ENCODE results near the gene CERK. TPM values are rescaled to one million over a fixed set of nuclear protein-coding genes. Genes with fewer than 3 reads are reported as not detected.

The CERK gene
- total RNA-seq, 4 donors from 2014 or later: 17.8 to 69.1 (median 36.1) TPM

- no peak for TF ChIP-seq CTCF (IDR thresholded peaks at IDR 0.05; ENCODE audit: low read depth)
Measured at GRCh38 chr22:46726066-46726985, 11.7 kb downstream of the CERK start.

GRCh38 chr22:46725096-46725495 is 13.0 kb downstream of the CERK start:
- TF ChIP-seq CTCF (IDR thresholded peaks at IDR 0.05; ENCODE audit: low read depth): no peak

- TF ChIP-seq CTCF (IDR thresholded peaks at IDR 0.05; ENCODE audit: low read depth): no peak
Measured at GRCh38 chr22:46723882-46724281, 14.2 kb downstream of the CERK start.

GRCh38 chr22:46721501-46722085 is 16.5 kb downstream of the CERK start:
- no peak for TF ChIP-seq CTCF (IDR thresholded peaks at IDR 0.05; ENCODE audit: low read depth)

- TF ChIP-seq CTCF (IDR thresholded peaks at IDR 0.05; ENCODE audit: low read depth): no peak
Measured at GRCh38 chr22:46719921-46720320, 18.1 kb downstream of the CERK start.

- no peak for TF ChIP-seq CTCF (IDR thresholded peaks at IDR 0.05; ENCODE audit: low read depth)
Measured at GRCh38 chr22:46714550-46714949, 23.5 kb downstream of the CERK start.

GRCh38 chr22:46712288-46712687 is 25.8 kb downstream of the CERK start:
- TF ChIP-seq CTCF (IDR thresholded peaks at IDR 0.05; ENCODE audit: low read depth): no peak
